Neural cell (in vitro differentiated cells): Measurements from ENCODE around the gene A2ML1. TPM values are rescaled to one million over a fixed set of nuclear protein-coding genes. Genes with fewer than 3 reads are reported as not detected.
"Not testable (repeated sequence)": the region's sequence is repeated elsewhere in the genome, so short reads cannot be mapped to it uniquely, and the experiment has no call there.

ENCODE experiments used
- H2AFZ ChIP-seq: fragments of 200-600, 300-800 bp; sonication (generic), shearing (Covaris generic); 2 replicates; pipeline ENCODE4 v1.6.0; 2014; ENCODE audit warnings: low read depth, mild to moderate bottlenecking, antibody characterized with exemption, low read length, moderate library complexity
- H3F3A ChIP-seq: fragments of 200-600 bp; shearing (Covaris generic); 2 replicates; pipeline ENCODE4 v1.6.1; 2016; ENCODE audit warnings: mild to moderate bottlenecking, moderate library complexity, mixed read lengths, antibody characterized with exemption, low read length; ENCODE audit not compliant: insufficient read depth, poor library complexity, severe bottlenecking
- H3K27ac ChIP-seq: fragments of 200-600, 300-800 bp; sonication (generic), shearing (Covaris generic); 2 replicates; pipeline ENCODE4 v1.5.1; 2014; ENCODE audit warnings: mild to moderate bottlenecking, low read length, moderate library complexity
- H3K27me3 ChIP-seq: fragments of 300-800, 200-600 bp; sonication (generic), shearing (Covaris generic); 2 replicates; pipeline ENCODE4 v1.6.0; 2014; ENCODE audit warnings: mild to moderate bottlenecking, low read depth, low read length, moderate library complexity; ENCODE audit not compliant: insufficient read depth
- H3K36me3 ChIP-seq: fragments of 300-800, 200-600 bp; sonication (generic), shearing (Covaris generic); 2 replicates; pipeline ENCODE4 v1.5.1; 2014; ENCODE audit warnings: mild to moderate bottlenecking, antibody characterized with exemption, low read length, moderate library complexity; ENCODE audit not compliant: insufficient read depth
- H3K4me2 ChIP-seq: fragments of 300-800, 200-600 bp; sonication (generic), shearing (Covaris generic); 2 replicates; pipeline ENCODE4 v1.6.0; 2014; ENCODE audit warnings: mild to moderate bottlenecking, low read length
- H3K4me3 ChIP-seq: fragments of 300-800, 200-600 bp; sonication (generic), shearing (Covaris generic); 2 replicates; pipeline ENCODE4 v1.5.1; 2014; ENCODE audit warnings: mild to moderate bottlenecking, low read length, moderate library complexity
- H3K79me2 ChIP-seq: fragments of 200-600 bp; shearing (Covaris generic); replicated peaks from 2 replicates; pipeline ENCODE4 v1.6.0; 2014; ENCODE audit warnings: mild to moderate bottlenecking, low read length, moderate library complexity; ENCODE audit not compliant: insufficient read depth
- H3K9ac ChIP-seq: fragments of 300-800, 200-600 bp; sonication (generic), shearing (Covaris generic); 2 replicates; pipeline ENCODE4 v1.6.1; 2016; ENCODE audit warnings: mild to moderate bottlenecking, low read length, mixed read lengths
- H3K9me2 ChIP-seq: fragments of 200-600 bp; shearing (Covaris generic); 2 replicates; pipeline ENCODE4 v1.6.1; 2016; ENCODE audit warnings: mild to moderate bottlenecking, low read length, mixed read lengths; ENCODE audit not compliant: insufficient read depth
- H3K9me3 ChIP-seq: fragments of 200-600, 300-800 bp; sonication (generic), shearing (Covaris generic); 2 replicates; pipeline ENCODE4 v1.6.1; 2016; ENCODE audit warnings: mild to moderate bottlenecking, mixed run types, low read length, moderate library complexity, mixed read lengths
- H4K20me1 ChIP-seq: fragments of 200-600 bp; shearing (Covaris generic); 2 replicates; pipeline ENCODE4 v1.6.1; 2016; ENCODE audit warnings: mild to moderate bottlenecking, mixed run types; ENCODE audit not compliant: insufficient read depth
- EP300 ChIP-seq: fragments of 450-650 bp; conservative IDR thresholded peaks from 2 replicates; pipeline ENCODE4 v1.6.1; 2014; ENCODE audit warnings: antibody characterized with exemption, mild to moderate bottlenecking, moderate library complexity; ENCODE audit not compliant: poor library complexity, severe bottlenecking
- MXI1 ChIP-seq: fragments of 450-650 bp; conservative IDR thresholded peaks from 2 replicates; pipeline ENCODE4 v1.6.1; 2014; ENCODE audit warnings: antibody characterized with exemption, mild to moderate bottlenecking; ENCODE audit not compliant: poor library complexity, severe bottlenecking
- polyA plus RNA-seq: library from polyadenylated mRNA; depleted of rRNA; stranded (reverse); fragments of >200 nt; gene quantifications from 2 replicates; pipeline ENCODE4 v1.2.3, GENCODE V29; 2014

Gene A2ML1
- polyA plus RNA-seq, 1 donor from 2014 or later = not detected

DNA sequence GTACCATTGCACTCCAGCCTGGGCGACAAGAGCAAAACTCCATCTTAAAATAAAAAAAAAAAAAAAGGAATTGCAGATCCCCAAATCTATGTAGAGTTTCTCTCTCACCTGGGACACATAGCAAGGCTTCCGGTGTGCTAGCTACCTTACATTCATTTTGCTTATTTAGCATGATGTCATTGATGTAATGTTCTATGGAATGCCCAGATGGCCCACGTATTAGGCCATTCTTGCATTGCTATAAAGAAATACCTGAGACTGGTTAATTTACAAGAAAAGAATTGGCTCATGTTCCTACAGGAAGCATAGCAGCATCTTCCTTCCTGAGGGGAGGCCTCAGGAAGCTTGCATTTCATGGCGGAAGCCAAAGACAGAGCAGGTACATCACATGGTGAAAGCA is 36.9 kb upstream of the A2ML1 start:
- Histone ChIP-seq H3K9me2 (no peaks in the 10 kb centered on the region), H3K27me3 (no peaks in the 10 kb centered on the region), H3K27ac (no peak overlapping the region), H3F3A (no peaks in the 10 kb centered on the region), H2AFZ (no peak overlapping the region), H3K36me3 (no peaks in the 10 kb centered on the region), H3K9me3 (no peaks in the 10 kb centered on the region), H3K4me2 (no peak overlapping the region), H3K9ac (no peak overlapping the region), H3K4me3 (no peak overlapping the region), H4K20me1 (no peaks in the 10 kb centered on the region), H3K79me2 (no peaks in the 10 kb centered on the region)
- TF ChIP-seq EP300 (no peak), MXI1 (no peak)

- not testable (repeated sequence) for H3K9me2 ChIP-seq, H3K27ac ChIP-seq, H3K4me3 ChIP-seq, H4K20me1 ChIP-seq, H3K9me3 ChIP-seq, H3K9ac ChIP-seq, H2AFZ ChIP-seq, H3K4me2 ChIP-seq, H3K27me3 ChIP-seq, H3F3A ChIP-seq, H3K36me3 ChIP-seq, H3K79me2 ChIP-seq
Measured at GRCh38 chr12:8787206-8787605, 35.2 kb upstream of the A2ML1 start.

DNA sequence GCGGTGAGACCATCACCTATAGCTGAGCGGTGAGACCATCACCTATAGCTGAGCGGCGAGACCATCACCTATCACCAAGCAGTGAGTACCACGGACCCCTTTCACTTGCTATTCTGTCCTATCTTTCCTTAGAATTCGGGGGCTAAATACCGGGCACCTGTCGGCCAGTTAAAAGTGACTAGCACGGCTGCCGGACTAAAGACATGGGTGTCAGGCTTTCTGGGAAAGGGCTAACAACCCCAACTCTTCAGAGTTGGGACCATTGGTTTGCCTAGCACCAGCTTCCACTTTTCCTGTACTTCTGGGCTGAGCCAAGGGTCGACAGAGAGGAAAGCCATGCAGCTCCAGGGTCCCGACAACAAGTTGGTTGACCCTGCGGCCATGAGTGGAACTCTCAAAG is 33.7 kb upstream of the A2ML1 start:
- H3K4me3 ChIP-seq, H2AFZ ChIP-seq, H3F3A ChIP-seq, H3K36me3 ChIP-seq, H3K4me2 ChIP-seq, H3K9me3 ChIP-seq, H4K20me1 ChIP-seq, H3K9ac ChIP-seq, H3K9me2 ChIP-seq, H3K79me2 ChIP-seq, H3K27ac ChIP-seq, H3K27me3 ChIP-seq: not testable (repeated sequence)

DNA sequence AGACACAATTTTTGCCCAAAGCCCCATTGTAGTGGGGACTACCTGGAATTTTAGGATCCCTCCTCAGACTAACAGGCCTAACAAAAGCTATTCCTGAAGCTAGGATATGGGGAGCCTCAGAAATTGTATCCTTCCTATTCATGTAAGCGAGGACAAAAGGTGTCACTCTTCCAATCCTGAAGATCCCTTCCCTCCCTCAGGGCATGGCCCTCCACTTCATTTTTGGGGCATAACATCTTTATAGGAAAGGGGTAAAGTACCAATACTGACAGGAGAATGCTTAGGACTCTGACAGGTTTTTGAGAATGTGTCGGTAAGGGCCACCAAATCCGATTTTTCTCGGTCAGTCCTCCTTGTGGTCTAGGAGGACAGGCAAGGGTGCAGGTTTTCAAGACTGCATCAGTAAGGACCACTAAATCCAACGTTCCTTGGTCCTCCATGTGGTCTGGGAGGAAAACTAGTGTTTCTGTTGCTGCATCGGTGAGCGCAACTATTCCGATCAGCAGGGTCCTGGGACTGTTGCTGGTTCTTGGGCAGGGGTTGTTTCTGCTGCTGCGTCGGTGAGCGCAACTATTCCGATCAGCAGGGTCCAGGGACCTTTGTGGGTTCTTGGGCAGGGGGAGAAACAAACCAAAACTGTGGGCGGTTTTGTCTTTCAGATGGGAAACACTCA is 32.9 kb upstream of the A2ML1 start:
- not testable (repeated sequence) for H2AFZ ChIP-seq, H3K9ac ChIP-seq, H3F3A ChIP-seq, H3K27me3 ChIP-seq, H3K79me2 ChIP-seq, H3K4me2 ChIP-seq, H4K20me1 ChIP-seq, H3K9me3 ChIP-seq, H3K36me3 ChIP-seq, H3K27ac ChIP-seq, H3K4me3 ChIP-seq, H3K9me2 ChIP-seq

- not testable (repeated sequence) for H3K9me2 ChIP-seq, H2AFZ ChIP-seq, H3K27ac ChIP-seq, H3K9ac ChIP-seq, H3F3A ChIP-seq, H4K20me1 ChIP-seq, H3K79me2 ChIP-seq, H3K36me3 ChIP-seq, H3K4me3 ChIP-seq, H3K9me3 ChIP-seq, H3K4me2 ChIP-seq, H3K27me3 ChIP-seq
Measured at GRCh38 chr12:8793226-8793625, 29.2 kb upstream of the A2ML1 start.

GRCh38 chr12:8794611-8795010 is 27.8 kb upstream of the A2ML1 start:
- not testable (repeated sequence) for H3K36me3 ChIP-seq

More at GRCh38 chr12:8794611-8795010, 27.8 kb upstream of the A2ML1 start:
- not testable (repeated sequence) for H3K27me3 ChIP-seq, H3K9me3 ChIP-seq, H3K4me2 ChIP-seq, H3K79me2 ChIP-seq, H3K4me3 ChIP-seq, H3K9ac ChIP-seq, H4K20me1 ChIP-seq, H3K9me2 ChIP-seq, H2AFZ ChIP-seq, H3F3A ChIP-seq, H3K27ac ChIP-seq
